HG03103 (cell line): Measurements from ENCODE around the gene PCGF3.
"Not testable (repeated sequence)": the region's sequence is repeated elsewhere in the genome, so short reads cannot be mapped to it uniquely, and the experiment has no call there.

Experiments
- ATAC-seq: cut with Tn5 transposase; IDR thresholded peaks from one replicate; pipeline ENCODE4 v1.9.1; 2021; ENCODE audit warnings: low read depth; ENCODE audit not compliant: unreplicated experiment

PCGF3 gene

GRCh38 chr4:759810-760209, 54.2 kb downstream of the PCGF3 start:
- ATAC-seq, result not testable (repeated sequence)

DNA sequence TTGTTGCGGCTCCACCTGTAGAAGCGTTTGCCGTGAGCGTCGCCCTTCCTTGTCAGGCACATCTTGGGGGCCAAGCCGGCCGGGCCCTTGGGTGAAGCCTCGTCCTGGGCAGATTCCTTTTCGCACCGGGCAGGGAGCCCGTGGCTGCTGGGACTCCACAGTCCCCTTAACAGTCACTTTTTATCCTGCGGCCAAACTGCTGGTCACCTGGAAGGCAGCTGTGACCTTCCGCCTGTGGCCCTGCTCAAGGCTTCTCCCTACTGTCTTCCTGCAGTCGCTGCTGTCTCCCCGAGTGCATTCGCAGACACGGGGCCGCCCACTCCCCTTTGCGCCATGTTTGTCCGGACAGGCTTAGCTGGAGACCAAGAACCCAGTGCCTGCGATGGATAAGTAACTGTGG, 55.0 kb downstream of the PCGF3 start:
- no peak for ATAC-seq

DNA sequence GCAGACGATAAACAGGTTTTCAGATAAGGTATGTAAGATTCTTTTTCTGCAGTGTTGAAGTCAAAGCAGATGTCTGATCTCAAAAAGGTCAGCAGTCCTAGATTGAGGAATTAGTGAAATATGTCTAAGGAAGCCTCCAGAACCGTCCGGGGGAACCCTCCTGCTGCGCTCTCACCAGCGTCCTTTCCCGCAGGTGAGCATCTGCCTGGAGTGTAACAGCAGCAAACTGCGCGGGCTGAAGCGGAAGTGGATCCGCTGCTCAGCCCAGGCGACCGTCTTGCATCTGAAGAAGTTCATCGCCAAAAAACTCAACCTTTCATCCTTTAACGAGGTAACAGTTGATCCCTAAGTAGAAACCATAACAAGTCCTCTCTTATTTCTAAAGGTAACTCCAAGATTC, 55.5 kb downstream of the PCGF3 start:
- ATAC-seq, result no peak

DNA sequence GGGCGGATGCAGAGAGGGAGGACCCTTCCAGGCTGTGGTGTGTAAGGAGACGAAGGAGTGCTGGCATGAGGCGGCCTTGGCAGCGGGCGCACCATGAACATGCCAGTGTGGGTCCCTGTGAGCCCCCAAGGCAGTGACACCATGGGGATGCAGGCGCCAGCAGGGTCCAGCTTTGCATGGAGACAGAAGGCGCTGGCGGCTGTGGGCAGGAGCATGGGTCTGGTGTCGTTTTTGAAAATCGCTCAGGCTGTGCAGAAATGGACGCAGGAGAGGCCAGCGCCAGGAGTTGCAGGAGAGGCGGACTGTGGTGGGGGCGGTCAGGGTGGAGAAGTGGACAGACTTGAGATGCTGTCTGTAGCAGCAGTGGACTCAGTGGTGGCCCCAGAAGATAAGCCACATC, 56.1 kb downstream of the PCGF3 start:
- no peak for ATAC-seq

- ATAC-seq, result no peak
These were observed 56.9 kb downstream of the PCGF3 start for GRCh38 chr4:762211-763190.

DNA sequence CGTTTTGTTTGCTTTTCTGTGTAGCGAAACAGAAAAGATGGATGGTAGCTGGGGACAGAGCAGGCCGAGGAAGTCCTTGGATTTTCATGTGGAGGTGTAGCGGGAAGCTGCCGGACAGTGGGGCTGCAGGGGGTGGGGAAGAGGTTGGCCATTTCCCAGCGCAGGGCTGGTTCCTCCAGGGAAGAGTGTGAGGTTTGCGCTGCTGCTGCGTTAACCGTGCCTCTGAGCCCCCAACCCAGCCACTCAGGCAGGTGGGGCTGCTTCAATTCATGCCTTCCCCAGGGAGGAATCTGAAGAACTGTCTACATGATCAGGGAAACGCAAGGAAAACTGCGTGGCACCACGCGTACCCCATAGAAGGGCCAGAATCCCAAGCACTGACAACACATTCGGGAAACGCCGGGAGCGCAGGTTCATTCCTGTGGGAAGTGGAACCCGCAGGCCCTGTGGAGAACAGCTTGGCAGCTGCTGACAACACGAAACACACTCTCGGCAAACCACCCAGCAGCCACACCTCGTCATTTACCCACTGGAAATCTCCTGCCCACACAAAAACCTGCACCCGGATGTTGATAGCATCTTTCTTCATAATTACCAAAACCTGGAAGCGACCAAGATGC, 57.7 kb downstream of the PCGF3 start:
- no peak for ATAC-seq

DNA sequence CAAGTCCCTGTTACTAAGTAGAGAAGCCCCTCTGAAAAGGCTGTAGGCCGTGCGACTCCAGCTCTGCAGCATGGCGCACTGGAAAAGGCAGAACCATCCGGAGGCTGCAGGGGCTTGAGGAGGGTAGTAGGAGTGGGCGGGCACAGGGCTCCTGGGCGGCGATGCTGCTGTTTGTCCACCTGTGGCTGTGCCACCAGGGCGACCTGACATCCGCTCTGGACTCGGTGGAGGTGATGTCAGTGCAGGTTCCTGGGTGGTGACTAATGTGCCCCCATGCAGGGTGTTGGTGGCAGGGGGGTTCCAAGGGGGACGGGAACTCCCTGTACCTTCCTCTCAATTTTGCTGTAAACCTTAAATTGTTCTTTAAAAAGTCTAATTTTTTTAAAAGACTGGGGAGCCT, 58.3 kb downstream of the PCGF3 start:
- ATAC-seq, result no peak

- no peak for ATAC-seq
These were observed 59.0 kb downstream of the PCGF3 start for GRCh38 chr4:764405-765169.

DNA sequence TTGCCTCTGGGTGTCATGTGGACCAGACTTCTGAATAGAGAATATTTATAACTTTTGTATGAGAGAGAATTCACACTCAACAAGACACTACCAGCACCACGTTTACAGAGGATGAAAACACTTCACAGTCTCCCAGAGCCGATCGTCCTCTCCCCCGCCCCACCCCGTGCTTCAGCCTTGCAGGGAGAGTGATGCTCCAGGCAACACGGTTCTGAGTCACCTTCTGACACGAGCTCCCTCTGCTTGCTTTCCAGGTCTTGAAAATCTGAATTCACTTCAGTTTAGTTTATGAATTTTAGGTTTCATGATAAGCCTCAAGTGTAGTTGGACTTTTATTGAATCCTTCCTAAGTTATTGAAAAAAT, 60.5 kb downstream of the PCGF3 start:
- ATAC-seq, result no peak

GRCh38 chr4:766559-767283, 61.1 kb downstream of the PCGF3 start:
- ATAC-seq, result no peak

- no peak for ATAC-seq
These were observed 62.4 kb downstream of the PCGF3 start for GRCh38 chr4:768076-768475.

GRCh38 chr4:768995-769394, 63.4 kb downstream of the PCGF3 start:
- ATAC-seq, result no peak

- no peak for ATAC-seq
These were observed 63.9 kb downstream of the PCGF3 start for GRCh38 chr4:769511-769910.

- ATAC-seq, result no peak
These were observed 64.4 kb downstream of the PCGF3 start for GRCh38 chr4:770022-770421.

GRCh38 chr4:771464-771863, 65.8 kb downstream of the PCGF3 start:
- ATAC-seq, result no peak

GRCh38 chr4:772118-772517, 66.5 kb downstream of the PCGF3 start:
- no peak for ATAC-seq

DNA sequence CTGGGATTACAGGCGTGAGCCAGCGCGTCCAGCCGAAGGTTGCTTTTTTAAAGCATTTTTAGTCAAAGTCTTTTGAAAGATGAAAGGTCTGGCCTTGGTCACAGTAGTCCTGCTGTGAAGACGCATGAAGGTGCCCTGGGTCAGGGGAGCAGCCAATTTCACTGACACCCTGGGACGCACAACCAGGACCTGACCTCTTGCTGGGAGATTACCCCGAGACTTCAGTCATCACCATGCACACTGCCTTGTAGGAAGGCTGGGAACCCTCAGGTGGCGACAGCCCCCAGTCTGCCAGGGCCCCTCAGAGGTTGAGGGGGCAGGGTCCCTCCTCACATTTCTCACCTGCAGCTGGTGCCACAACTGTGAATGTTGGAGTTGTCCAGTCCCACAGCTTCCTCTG, 67.1 kb downstream of the PCGF3 start:
- no peak for ATAC-seq

- ATAC-seq, result no peak
These were observed 67.6 kb downstream of the PCGF3 start for GRCh38 chr4:773214-773613.

- not testable (repeated sequence) for ATAC-seq
These were observed 68.9 kb downstream of the PCGF3 start for GRCh38 chr4:774419-775092.

- ATAC-seq, result not testable (repeated sequence)
These were observed 69.9 kb downstream of the PCGF3 start for GRCh38 chr4:775485-775884.
